ENCODE measurements around the gene TBC1D2. TPM values are rescaled to one million over a fixed set of nuclear protein-coding genes. Genes with fewer than 3 reads are reported as not detected.
A peak's percentile ranks its signal among the peaks of the same experiment; 100 is the strongest.
"Not testable (repeated sequence)": the region's sequence is repeated elsewhere in the genome, so short reads cannot be mapped to it uniquely, and the experiment has no call there.

TBC1D2 gene
- polyA plus RNA-seq, 5 donors: 13.8 to 24.6 (median 21.7) TPM

- peak; percentile 15 to 29 for DNase-seq
Measured at GRCh38 chr9:98191671-98192502, 63.6 kb downstream of the TBC1D2 start.

GRCh38 chr9:98191181-98191608 lies 64.3 kb downstream of the TBC1D2 start:
- no peak for DNase-seq

GRCh38 chr9:98190757-98191105 lies 64.7 kb downstream of the TBC1D2 start:
- DNase-seq: no peak

- DNase-seq: no peak
Measured at GRCh38 chr9:98189412-98189811, 66.0 kb downstream of the TBC1D2 start.

- DNase-seq: no peak
Measured at GRCh38 chr9:98187926-98188325, 67.5 kb downstream of the TBC1D2 start.

GRCh38 chr9:98186236-98186635 lies 69.2 kb downstream of the TBC1D2 start:
- no peak for DNase-seq

GRCh38 chr9:98185611-98186171 lies 69.8 kb downstream of the TBC1D2 start:
- no peak for DNase-seq

GRCh38 chr9:98185021-98185567 lies 70.4 kb downstream of the TBC1D2 start:
- no peak for DNase-seq

GRCh38 chr9:98184326-98184725 lies 71.1 kb downstream of the TBC1D2 start:
- no peak for DNase-seq

GRCh38 chr9:98182889-98183599 lies 72.4 kb downstream of the TBC1D2 start:
- DNase-seq: no peak

- DNase-seq: no peak
Measured at GRCh38 chr9:98182069-98182820, 73.2 kb downstream of the TBC1D2 start.

- no peak for DNase-seq
Measured at GRCh38 chr9:98181746-98182068, 73.7 kb downstream of the TBC1D2 start.

GRCh38 chr9:98180996-98181395 lies 74.5 kb downstream of the TBC1D2 start:
- DNase-seq: no peak

GRCh38 chr9:98178874-98179850 lies 76.3 kb downstream of the TBC1D2 start:
- DNase-seq: no peak

- no peak for DNase-seq
Measured at GRCh38 chr9:98176391-98177259, 78.8 kb downstream of the TBC1D2 start.

GRCh38 chr9:98175762-98176161 lies 79.7 kb downstream of the TBC1D2 start:
- DNase-seq: no peak

GRCh38 chr9:98175028-98175569 lies 80.3 kb downstream of the TBC1D2 start:
- DNase-seq: no peak

- DNase-seq: not testable (repeated sequence)
Measured at GRCh38 chr9:98174502-98174918, 80.9 kb downstream of the TBC1D2 start.

- DNase-seq: no peak
Measured at GRCh38 chr9:98173181-98173580, 82.3 kb downstream of the TBC1D2 start.

Measured in right lung (tissue), 5 donors.